ENCODE results near the gene TMEM108.

The TMEM108 gene

GRCh38 chr3:133213937-133214336 is 175.7 kb downstream of the TMEM108 start:
- DNase-seq (ENCODE audit: low read depth in 2 of 2, low spot score in 1 of 2): no peak

DNA sequence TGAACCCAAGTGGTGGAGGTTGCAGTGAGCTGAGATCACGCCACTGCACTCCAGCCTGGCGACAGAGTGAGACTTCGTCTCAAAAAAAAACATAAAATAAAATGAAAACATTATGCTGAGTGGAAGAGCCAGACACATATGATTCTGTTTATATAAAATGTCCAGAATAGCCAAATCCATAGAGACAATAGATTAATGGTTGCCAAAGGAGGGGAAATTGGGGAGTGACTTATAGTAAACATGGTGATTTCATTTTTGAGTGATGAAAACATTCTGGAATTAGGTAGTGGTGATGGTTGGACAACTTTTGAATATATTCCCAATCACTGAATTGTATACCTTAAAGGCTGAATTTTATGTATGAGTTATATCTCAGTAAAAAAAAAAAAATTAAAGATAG is 189.6 kb downstream of the TMEM108 start:
- no peak for DNase-seq (ENCODE audit: low read depth in 2 of 2, low spot score in 1 of 2)

- DNase-seq (ENCODE audit: low read depth in 2 of 2, low spot score in 1 of 2): no peak
Measured at GRCh38 chr3:133230195-133230594, 192.0 kb downstream of the TMEM108 start.

GRCh38 chr3:133236901-133237300 is 198.7 kb downstream of the TMEM108 start:
- DNase-seq (ENCODE audit: low read depth in 2 of 2, low spot score in 1 of 2): no peak

DNA sequence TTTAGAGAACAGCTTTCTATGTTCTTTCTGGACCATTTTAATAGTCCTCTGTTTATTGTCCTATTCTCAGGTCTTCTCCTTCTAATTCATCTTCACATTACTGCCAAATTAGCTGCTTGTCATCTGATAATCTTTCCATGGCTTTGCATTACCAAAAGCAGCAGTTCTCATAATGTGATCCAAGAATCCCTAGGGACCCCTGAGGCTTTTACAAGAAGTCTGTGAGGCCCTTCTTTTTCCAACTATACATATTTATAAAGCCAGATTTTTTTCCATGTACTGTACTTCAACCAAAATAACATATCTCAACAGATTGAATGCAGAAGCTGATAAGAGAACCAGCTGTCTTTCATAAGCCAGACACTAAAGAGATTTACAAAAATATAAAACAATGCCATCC is 199.2 kb downstream of the TMEM108 start:
- DNase-seq (ENCODE audit: low read depth in 2 of 2, low spot score in 1 of 2): no peak

DNA sequence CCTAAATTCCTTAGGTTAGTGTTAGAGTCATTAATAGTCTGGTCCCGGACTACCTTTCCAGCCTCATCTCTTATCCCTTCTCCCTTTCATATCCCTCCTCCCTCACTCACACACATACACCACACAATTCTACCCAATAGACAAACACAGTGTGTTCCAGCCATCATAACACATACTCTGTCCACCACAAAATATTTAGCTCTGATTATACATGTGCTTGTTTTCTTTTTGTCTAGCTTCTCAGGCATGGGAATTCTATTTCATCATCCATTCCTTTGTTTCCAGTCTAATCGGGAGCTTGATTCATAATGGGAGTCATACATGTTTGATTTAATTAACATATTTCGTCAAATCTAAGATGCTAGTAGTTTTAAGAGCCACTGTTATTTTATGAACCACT is 199.8 kb downstream of the TMEM108 start:
- DNase-seq (ENCODE audit: low read depth in 2 of 2, low spot score in 1 of 2): no peak

DNA sequence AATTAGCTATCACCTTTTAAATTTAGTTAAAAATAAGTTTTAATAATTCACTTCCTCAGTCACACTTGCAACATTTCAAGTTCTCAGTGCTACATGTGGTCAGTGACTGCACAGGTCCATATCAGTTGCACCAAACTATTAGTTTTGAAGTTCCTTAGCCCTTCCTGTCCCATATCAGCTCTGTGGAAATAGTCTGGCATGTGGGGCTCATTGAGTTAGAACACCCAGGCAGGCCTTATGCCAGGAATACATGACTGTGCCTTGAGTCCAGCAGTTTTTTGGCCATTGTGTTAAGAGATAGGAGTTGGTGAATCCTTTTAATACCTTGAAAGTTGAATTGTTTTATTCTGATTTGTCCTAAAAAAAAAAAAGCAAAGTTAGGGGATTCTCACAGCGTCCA is 207.9 kb downstream of the TMEM108 start:
- DNase-seq (ENCODE audit: low read depth in 2 of 2, low spot score in 1 of 2): no peak

- DNase-seq (ENCODE audit: low read depth in 2 of 2, low spot score in 1 of 2): no peak
Measured at GRCh38 chr3:133246773-133247172, 208.6 kb downstream of the TMEM108 start.

DNA sequence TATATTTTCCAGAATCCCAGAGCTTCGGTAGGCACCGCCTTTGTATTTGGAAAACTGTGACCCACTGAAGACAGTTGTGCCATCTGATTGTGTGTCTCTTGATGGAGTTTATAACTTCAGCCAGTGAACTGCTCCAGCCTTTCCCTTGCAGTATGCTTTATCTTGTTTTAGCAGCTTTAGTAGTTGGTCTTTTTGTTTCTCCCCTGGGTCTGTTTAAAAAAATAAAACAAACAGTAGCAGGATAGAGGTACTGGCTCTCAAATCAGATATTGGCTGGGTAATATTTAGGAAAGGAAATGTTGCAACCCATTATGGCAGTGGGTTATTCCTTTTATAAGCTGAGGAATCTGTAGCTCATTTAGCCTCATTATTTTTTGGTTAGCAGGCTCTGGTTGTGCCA is 210.2 kb downstream of the TMEM108 start:
- DNase-seq (ENCODE audit: low read depth in 2 of 2, low spot score in 1 of 2): no peak

DNA sequence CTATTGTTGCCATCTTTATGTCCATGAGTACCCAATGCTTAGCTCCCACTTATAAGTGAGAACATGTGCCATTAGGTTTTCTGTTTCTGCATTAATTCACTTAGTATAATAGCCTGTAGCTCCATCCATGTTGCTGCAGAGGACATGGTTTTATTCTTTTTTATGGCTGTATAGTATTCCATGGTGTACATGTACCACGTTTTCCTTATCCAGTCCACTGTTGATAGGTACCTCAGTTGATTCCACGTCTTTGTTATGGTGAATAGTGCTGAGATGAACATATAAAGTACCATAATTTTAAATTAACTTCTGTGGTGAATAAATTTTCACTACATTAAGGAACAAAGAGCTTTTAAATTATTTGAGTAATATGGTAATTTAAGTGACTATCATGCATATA is 211.3 kb downstream of the TMEM108 start:
- DNase-seq (ENCODE audit: low read depth in 2 of 2, low spot score in 1 of 2): no peak

DNA sequence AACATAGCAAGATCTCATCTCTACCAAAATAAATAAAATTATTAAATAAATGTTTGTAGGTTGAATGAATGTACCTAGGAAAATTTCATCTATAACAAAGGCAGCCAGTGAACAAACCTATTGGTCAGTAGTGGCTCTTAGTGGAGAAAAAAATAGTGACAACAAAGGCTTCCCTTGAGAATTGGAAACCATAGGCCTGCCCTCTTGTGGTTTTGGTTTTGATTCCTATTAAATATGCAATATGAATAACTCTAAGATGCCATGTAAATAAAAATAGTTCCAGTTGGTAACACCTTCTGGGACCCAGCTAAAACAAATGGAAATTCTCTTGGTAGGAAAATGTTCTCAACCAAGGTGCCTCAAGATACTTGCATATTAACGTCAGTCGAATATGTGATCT is 216.0 kb downstream of the TMEM108 start:
- no peak for DNase-seq (ENCODE audit: low read depth in 2 of 2, low spot score in 1 of 2)

- DNase-seq (ENCODE audit: low read depth in 2 of 2, low spot score in 1 of 2): no peak
Measured at GRCh38 chr3:133254716-133255115, 216.5 kb downstream of the TMEM108 start.

DNA sequence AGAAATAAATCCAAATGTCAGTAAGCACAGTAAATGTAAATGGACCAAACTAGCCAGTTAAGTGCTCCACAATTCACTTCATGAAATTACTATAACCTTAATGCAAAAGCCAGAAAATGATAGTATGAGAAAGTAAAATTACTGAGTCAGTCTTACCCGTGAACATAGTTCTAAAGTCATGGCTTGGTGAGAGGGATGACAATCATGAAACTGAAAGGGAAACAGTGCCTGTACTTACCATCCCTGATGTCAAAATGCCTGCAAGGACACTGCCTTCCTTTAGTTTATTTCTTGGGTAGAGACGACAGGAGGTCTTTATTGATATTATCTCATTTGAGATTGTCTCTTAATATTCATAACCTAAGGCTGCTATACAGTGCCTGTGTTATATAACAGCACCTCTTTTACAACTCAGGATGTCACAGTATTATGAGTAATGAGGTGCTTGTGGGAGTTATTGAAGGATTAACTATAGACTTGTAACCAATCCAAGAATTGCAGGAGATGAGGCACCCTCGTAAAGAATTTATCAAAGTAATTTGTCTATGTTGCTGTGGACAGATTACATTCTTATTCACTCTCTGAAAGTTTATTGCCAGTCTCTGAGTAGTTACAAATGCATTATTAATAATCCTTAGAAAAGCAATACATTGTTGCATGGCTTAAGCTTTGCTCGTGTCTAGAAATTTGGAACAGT is 218.7 kb downstream of the TMEM108 start:
- no peak for DNase-seq (ENCODE audit: low read depth in 2 of 2, low spot score in 1 of 2)

DNA sequence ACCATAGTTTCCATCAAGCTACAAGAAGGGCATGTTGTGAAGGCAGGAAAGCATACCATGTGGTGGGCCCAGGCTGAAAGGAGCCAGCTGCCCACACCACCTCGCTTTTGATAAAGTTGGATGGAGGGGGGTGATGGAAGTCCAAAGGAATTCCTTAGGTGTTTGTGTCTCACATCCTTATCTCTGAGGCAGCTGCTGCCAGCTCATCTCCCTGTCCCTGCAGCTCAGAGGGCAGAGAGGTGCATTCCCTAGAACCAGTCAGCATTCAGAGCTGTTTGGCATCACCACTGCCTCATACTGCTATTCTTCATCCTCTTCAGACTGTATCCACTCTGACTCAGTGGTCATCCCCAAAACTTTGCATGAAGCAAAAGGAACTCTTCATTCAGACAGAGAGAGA is 220.2 kb downstream of the TMEM108 start:
- DNase-seq (ENCODE audit: low read depth in 2 of 2, low spot score in 1 of 2): no peak

GRCh38 chr3:133259767-133260166 is 221.6 kb downstream of the TMEM108 start:
- no peak for DNase-seq (ENCODE audit: low read depth in 2 of 2, low spot score in 1 of 2)

DNA sequence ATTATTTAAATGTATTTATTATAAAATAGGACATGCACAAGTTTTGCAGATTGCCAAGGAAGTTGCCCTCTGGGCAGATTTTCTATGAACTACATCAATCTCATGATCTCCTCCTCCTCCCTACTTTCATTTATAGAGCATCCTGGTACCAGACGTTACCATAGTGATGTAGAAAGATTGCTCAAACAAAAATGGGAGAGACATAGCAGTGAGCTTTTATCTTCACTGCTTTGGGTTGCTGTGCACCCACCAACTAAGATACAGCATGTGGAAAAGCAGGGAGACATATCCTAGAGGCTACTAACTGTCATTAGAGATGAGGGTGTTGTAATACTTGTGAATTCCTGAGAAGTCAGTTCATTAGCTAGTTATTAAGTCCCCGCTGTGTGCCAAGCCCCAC is 224.1 kb downstream of the TMEM108 start:
- no peak for DNase-seq (ENCODE audit: low read depth in 2 of 2, low spot score in 1 of 2)

DNA sequence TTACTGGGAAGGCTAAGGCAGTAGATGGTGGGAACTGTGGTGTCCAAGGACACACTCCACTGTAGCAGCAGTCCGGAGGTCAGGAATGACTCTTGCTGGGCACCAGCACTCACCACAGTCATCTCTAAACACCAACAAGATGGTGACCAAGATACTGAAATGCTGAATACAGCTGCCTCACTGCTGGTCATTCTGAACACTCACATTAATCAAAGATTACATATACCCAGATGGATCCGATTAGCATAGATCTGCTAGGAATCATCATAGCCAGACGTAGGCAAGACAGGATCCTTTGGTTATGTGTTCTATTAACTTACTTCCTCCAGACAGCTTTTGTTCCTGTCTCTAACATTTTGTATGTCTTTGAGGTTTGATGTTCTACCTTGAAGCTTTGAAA is 226.7 kb downstream of the TMEM108 start:
- DNase-seq (ENCODE audit: low read depth in 2 of 2, low spot score in 1 of 2): no peak

- no peak for DNase-seq (ENCODE audit: low read depth in 2 of 2, low spot score in 1 of 2)
Measured at GRCh38 chr3:133268726-133269134, 230.5 kb downstream of the TMEM108 start.

DNA sequence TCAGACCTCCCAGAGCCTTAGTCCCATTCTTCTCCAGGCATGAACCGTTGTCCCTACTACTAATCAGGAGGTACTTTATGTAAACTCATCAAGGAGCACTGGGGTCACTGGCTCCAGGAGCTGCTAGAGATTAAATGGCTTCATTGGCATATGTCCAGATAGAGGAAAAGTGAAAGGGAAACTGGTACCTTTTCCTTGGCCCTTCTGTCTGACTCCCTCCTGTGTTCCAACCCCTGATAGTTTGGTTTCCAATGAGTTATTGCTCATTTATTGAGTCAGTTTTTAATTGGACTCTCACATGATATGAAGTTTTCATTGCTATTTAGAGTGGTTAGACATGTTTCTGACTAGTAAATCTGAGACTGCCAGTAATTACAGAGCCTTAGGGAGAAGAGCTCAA is 231.2 kb downstream of the TMEM108 start:
- no peak for DNase-seq (ENCODE audit: low read depth in 2 of 2, low spot score in 1 of 2)

DNA sequence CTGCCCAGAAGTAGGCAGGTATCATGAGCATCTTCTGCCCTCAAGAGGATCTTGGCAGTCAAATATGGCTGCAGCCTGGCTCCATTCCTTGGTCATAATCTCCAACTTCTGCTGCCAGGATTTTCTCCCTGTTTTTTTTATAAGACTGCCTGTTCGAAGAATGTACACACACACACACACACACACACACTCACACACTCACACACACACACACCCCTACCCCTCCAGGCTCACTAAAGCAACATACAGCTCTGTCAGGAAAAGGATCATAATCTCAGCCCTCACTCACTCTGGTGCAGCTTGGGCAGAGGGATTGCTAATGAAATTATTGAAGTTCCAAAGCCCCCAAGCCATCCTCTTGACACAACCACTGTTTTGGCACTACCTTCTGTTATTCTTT is 232.4 kb downstream of the TMEM108 start:
- no peak for DNase-seq (ENCODE audit: low read depth in 2 of 2, low spot score in 1 of 2)

- DNase-seq (ENCODE audit: low read depth in 2 of 2, low spot score in 1 of 2): no peak
Measured at GRCh38 chr3:133271042-133271441, 232.9 kb downstream of the TMEM108 start.

DNA sequence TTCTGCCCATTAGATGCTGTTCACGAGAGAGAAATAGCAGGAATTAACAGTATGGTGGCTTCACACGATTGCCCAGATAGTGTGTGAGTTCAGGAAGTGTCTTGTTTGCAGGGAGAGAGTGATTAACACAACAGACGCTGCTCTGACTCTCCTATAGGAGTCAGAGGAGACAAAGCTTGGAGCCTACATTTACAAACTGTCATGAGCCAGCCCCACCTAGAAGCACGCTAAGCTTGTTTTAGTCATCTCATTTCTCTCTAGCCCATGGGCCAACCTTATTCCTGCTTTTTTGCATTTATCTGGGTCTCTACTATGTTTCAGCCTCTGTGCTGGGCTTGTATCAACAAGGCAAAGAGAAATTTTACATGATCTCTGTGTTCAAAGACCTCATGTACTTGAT is 233.3 kb downstream of the TMEM108 start:
- DNase-seq (ENCODE audit: low read depth in 2 of 2, low spot score in 1 of 2): no peak

- no peak for DNase-seq (ENCODE audit: low read depth in 2 of 2, low spot score in 1 of 2)
Measured at GRCh38 chr3:133273346-133273745, 235.2 kb downstream of the TMEM108 start.

GRCh38 chr3:133274477-133274876 is 236.3 kb downstream of the TMEM108 start:
- DNase-seq (ENCODE audit: low read depth in 2 of 2, low spot score in 1 of 2): no peak
